OCI-LY3 (cell line): ENCODE data around the gene SENP1.

Experiments used
- H2AFZ ChIP-seq: fragments of 200-600, 300-600 bp; shearing (Covaris generic); 2 replicates; pipeline ENCODE4 v1.6.0; 2014; ENCODE audit warnings: antibody characterized with exemption, low read depth, low read length
- H3K27ac ChIP-seq: fragments of 200-600, 300-600 bp; sonication (generic); 2 replicates; pipeline ENCODE4 v1.5.1; 2014; ENCODE audit warnings: mild to moderate bottlenecking, low read length, moderate library complexity, mixed read lengths
- H3K27me3 ChIP-seq: fragments of 200-600, 300-600 bp; sonication (generic); 2 replicates; pipeline ENCODE4 v1.6.1; 2014; ENCODE audit warnings: low read depth, low read length, mixed read lengths
- H3K36me3 ChIP-seq: fragments of 200-600, 300-600 bp; sonication (generic); replicated peaks from 2 replicates; pipeline ENCODE3; 2014; ENCODE audit warnings: low read depth, low read length, mixed read lengths
- H3K4me1 ChIP-seq: fragments of 300-600, 200-600 bp; sonication (generic); 2 replicates; pipeline ENCODE4 v1.6.1; 2014; ENCODE audit warnings: low read length, mixed read lengths
- H3K4me2 ChIP-seq: fragments of 200-600, 300-600 bp; sonication (generic); 2 replicates; pipeline ENCODE4 v1.6.1; 2014; ENCODE audit warnings: low read length, mixed read lengths
- H3K4me3 ChIP-seq: fragments of 300-600, 200-600 bp; sonication (generic); 2 replicates; pipeline ENCODE4 v1.5.1; 2014; ENCODE audit warnings: antibody characterized with exemption, mild to moderate bottlenecking, low read length, moderate library complexity
- H3K79me2 ChIP-seq: fragments of 300-600, 200-600 bp; shearing (Covaris generic); 2 replicates; pipeline ENCODE4 v1.6.1; 2014; ENCODE audit warnings: mild to moderate bottlenecking, low read length, mixed read lengths
- H3K9ac ChIP-seq: fragments of 300-600, 200-600 bp; shearing (Covaris generic); 2 replicates; pipeline ENCODE4 v1.6.0; 2014; ENCODE audit warnings: mild to moderate bottlenecking, low read length, moderate library complexity
- H3K9me3 ChIP-seq: fragments of 200-600, 300-600 bp; shearing (Covaris generic); 2 replicates; pipeline ENCODE4 v1.6.1; 2014; ENCODE audit warnings: low read length, mixed read lengths; ENCODE audit not compliant: insufficient read depth
- H4K20me1 ChIP-seq: fragments of 200-600, 300-600 bp; sonication (generic); 2 replicates; pipeline ENCODE4 v1.6.1; 2016; ENCODE audit warnings: low read length, mixed read lengths; ENCODE audit not compliant: insufficient read depth
- EZH2phosphoT487 ChIP-seq: fragments of 200-600 bp; shearing (Covaris generic); IDR thresholded peaks from 2 replicates; pipeline ENCODE4 v1.6.1; 2018; ENCODE audit warnings: antibody characterized with exemption, mixed run types, low read depth
- TF ChIP-seq, protein P1 (sequence below): fragments of 200-600, 300-600 bp; sonication (generic); IDR thresholded peaks from 2 replicates; pipeline ENCODE4 v1.5.1; 2014; ENCODE audit warnings: antibody characterized with exemption, low read length, low read depth

The SENP1 gene

DNA sequence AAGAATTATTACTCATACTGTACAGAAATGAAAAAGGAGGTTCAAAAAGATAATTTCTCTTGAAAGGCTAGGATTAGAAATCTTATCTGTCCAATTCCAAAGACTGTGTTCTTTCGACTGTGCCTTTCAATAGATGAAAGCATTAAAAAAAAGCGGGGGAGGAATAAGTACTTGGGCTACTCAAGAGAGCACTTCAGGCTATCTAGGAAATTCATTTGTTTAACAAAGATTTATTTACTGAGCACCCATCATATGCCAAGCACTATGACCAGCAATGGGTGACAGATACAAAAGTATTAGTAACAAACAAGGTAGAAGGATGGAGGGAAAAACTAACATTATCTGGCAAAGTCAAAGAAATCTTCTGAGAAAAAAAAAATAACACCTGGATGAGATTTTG, 37.4 kb downstream of the SENP1 start:
- H3K27me3 ChIP-seq: no peaks in the 10 kb centered on the region

DNA sequence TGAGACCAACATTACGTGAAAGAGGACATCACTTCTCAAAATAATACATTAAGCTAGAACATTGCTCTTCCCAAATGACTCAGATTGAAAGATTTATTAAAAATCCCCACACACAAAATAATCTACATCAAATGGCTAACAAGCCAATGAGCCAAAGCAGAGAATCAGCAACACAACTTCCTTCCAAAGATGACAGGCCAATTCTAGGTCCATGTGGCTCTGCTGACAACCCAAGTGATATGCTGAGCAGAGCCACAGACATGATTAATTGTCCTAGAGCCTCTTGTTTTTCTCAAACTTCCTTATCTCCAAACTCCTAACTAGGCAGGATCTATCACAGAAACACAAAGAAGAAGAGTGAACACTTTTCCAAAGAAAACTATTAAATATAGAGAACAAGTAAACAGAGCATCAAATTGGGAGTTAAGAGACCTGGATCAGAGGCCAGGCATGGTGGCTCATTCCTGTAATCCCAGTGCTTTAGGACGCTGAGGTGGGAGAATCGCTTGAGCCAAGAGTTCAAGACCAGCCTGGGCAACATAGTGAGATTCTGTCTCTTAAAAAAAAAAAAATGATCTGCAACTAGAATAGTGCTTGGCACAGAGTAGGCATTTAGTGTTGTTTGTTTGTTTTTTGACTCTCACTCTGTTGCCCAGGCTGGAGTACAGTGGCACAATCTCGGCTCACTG, 38.5 kb downstream of the SENP1 start:
- Histone ChIP-seq H3K36me3 (peaks cover 46% of the 10 kb centered on the region), H3K9me3 (no peaks in the 10 kb centered on the region), H3K27me3 (no peaks in the 10 kb centered on the region), H3K4me2 (peak overlapping the region; percentile 30), H3K27ac (peak overlapping the region; percentile 10; the same call in 1 of the 2 replicates), H4K20me1 (no peaks in the 10 kb centered on the region), H3K4me1 (peaks cover 15% of the 10 kb centered on the region), H3K79me2 (no peaks in the 10 kb centered on the region), H2AFZ (no peak overlapping the region), H3K9ac (no peak overlapping the region), H3K4me3 (no peak overlapping the region)
- TF ChIP-seq, protein P1, sequence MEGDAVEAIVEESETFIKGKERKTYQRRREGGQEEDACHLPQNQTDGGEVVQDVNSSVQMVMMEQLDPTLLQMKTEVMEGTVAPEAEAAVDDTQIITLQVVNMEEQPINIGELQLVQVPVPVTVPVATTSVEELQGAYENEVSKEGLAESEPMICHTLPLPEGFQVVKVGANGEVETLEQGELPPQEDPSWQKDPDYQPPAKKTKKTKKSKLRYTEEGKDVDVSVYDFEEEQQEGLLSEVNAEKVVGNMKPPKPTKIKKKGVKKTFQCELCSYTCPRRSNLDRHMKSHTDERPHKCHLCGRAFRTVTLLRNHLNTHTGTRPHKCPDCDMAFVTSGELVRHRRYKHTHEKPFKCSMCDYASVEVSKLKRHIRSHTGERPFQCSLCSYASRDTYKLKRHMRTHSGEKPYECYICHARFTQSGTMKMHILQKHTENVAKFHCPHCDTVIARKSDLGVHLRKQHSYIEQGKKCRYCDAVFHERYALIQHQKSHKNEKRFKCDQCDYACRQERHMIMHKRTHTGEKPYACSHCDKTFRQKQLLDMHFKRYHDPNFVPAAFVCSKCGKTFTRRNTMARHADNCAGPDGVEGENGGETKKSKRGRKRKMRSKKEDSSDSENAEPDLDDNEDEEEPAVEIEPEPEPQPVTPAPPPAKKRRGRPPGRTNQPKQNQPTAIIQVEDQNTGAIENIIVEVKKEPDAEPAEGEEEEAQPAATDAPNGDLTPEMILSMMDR: no peak
- TF ChIP-seq EZH2phosphoT487: no peak

More for the DNA sequence above, 37.4 kb downstream of the SENP1 start:
- Histone ChIP-seq H3K9me3 (no peaks in the 10 kb centered on the region), H3K4me1 (peaks cover 15% of the 10 kb centered on the region), H3K9ac (no peak overlapping the region), H3K36me3 (peaks cover 38% of the 10 kb centered on the region), H3K79me2 (no peaks in the 10 kb centered on the region), H2AFZ (no peak overlapping the region), H3K4me3 (no peak overlapping the region), H3K4me2 (no peak overlapping the region), H4K20me1 (no peaks in the 10 kb centered on the region), H3K27ac (no peak overlapping the region)
- TF ChIP-seq EZH2phosphoT487: no peak
- TF ChIP-seq, protein P1: no peak

DNA sequence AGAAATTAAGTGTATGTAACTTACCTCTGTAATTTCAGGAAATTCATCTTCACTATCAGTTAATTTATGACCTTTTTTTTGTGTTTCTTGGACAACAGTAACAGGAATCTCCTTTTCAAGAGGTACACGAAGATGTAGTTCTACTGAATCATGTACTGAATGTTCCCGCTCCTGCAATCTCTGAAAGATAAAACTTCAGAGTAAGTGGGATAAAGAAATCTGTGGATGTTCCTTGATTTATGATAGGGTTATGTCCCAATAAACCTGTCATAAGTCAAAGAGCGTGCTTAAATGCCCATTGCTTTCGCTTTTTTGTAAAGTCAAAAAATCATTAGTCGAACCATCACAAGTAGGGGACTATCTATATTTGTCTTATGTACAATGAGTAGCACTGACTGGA, 40.8 kb downstream of the SENP1 start:
- Histone ChIP-seq H3K9ac (no peak overlapping the region), H3K4me1 (peaks cover 15% of the 10 kb centered on the region), H3K27ac (no peak overlapping the region), H3K9me3 (no peaks in the 10 kb centered on the region), H3K36me3 (peaks cover 63% of the 10 kb centered on the region), H3K4me3 (no peak overlapping the region), H3K4me2 (no peak overlapping the region), H4K20me1 (no peaks in the 10 kb centered on the region), H2AFZ (no peak overlapping the region), H3K27me3 (no peaks in the 10 kb centered on the region), H3K79me2 (no peaks in the 10 kb centered on the region)
- TF ChIP-seq, protein P1: no peak
- no peak for TF ChIP-seq EZH2phosphoT487

DNA sequence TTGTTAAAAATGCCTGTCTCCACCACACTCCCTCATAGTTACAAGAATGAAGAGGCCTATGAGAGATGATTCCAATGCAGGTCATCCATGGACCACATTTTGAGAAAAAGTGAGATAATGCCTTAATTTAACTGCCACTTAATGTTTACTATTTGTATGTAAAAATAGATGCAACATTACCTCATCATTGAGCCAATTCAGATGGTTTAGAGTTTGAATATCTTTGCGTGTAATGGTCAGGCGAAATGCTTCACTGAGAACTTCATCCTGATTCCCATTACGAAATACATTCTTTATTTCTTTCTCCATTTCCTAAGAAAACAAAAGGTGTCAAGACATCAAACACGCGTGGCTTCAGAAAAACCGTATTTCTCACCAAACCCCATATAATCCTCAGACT, 42.3 kb downstream of the SENP1 start:
- TF ChIP-seq, protein P1: no peak
- no peak for TF ChIP-seq EZH2phosphoT487
- Histone ChIP-seq H3K36me3 (peaks cover 74% of the 10 kb centered on the region), H3K79me2 (no peaks in the 10 kb centered on the region), H3K4me3 (no peak overlapping the region), H3K4me1 (peaks cover 10% of the 10 kb centered on the region), H3K9me3 (peaks cover 5% of the 10 kb centered on the region; the same call in 1 of the 2 replicates), H3K27ac (no peak overlapping the region), H3K4me2 (no peak overlapping the region), H4K20me1 (no peaks in the 10 kb centered on the region), H2AFZ (no peak overlapping the region), H3K9ac (no peak overlapping the region), H3K27me3 (no peaks in the 10 kb centered on the region)
